PC-9 (cell line): ENCODE results near the gene CLDN4. TPM values are rescaled to one million over a fixed set of nuclear protein-coding genes. Genes with fewer than 3 reads are reported as not detected.
"Not testable (repeated sequence)": the region's sequence is repeated elsewhere in the genome, so short reads cannot be mapped to it uniquely, and the experiment has no call there.

Experiments
- BruUV-seq: library from RNA; stranded (reverse); fragments of 400-500 nt; replicated peaks from 2 replicates; lab custom pipeline; 2021; lab: Mats Ljungman, UMichigan
- CTCF ChIA-PET: fragments of 300-600 bp; sonication (Branson Sonifier 250); formaldehyde crosslinking; loops from one replicate; lab custom pipeline; 2022; ENCODE audit warnings: antibody characterized with exemption; lab: Charles Lee
- POLR2A ChIA-PET: fragments of 300-600 bp; sonication (Branson Sonifier 250); formaldehyde crosslinking; loops from one replicate; lab custom pipeline; 2022; ENCODE audit warnings: antibody characterized with exemption; ENCODE audit not compliant: unreplicated experiment; lab: Charles Lee
- DNase-seq, 2 experiments: peaks; one replicate each; pipeline versions ENCODE4 v3.0.0 to v3.0.0-alpha.2; 2015 to 2022; ENCODE audit warnings: mixed read lengths in 1 of 2
- H2AFZ ChIP-seq: fragments of 200-600 bp; sonication (generic); 2 replicates; pipeline ENCODE4 v1.8.1; 2017; ENCODE audit warnings: antibody characterized with exemption
- H3F3A ChIP-seq: fragments of 200-600 bp; sonication (generic); 2 replicates; pipeline ENCODE4 v1.8.1; 2017; ENCODE audit warnings: antibody characterized with exemption, mild to moderate bottlenecking, low read depth; ENCODE audit not compliant: insufficient read depth
- H3K27ac ChIP-seq: fragments of 200-600 bp; sonication (generic); 2 replicates; pipeline ENCODE4 v1.6.1; 2016; ENCODE audit warnings: mixed run types
- H3K27me3 ChIP-seq: fragments of 200-600 bp; sonication (generic); 2 replicates; pipeline ENCODE4 v1.6.1; 2016; ENCODE audit warnings: low read depth, mixed run types; ENCODE audit not compliant: insufficient read depth
- H3K36me3 ChIP-seq: fragments of 200-600 bp; sonication (generic); 2 replicates; pipeline ENCODE4 v1.6.1; 2016; ENCODE audit warnings: low read depth, mixed run types
- H3K4me1 ChIP-seq: fragments of 200-600 bp; sonication (generic); replicated peaks from 2 replicates; pipeline ENCODE4 v1.6.1; 2016; ENCODE audit warnings: mixed run types; ENCODE audit not compliant: insufficient read depth
- H3K4me2 ChIP-seq: fragments of 200-600 bp; sonication (generic); 2 replicates; pipeline ENCODE4 v1.6.1; 2017; ENCODE audit warnings: mixed run types
- H3K4me3 ChIP-seq: fragments of 200-600 bp; sonication (generic); 2 replicates; pipeline ENCODE4 v1.6.1; 2016; ENCODE audit warnings: mixed run types
- H3K79me2 ChIP-seq: fragments of 200-600 bp; sonication (generic); 2 replicates; pipeline ENCODE4 v1.6.1; 2017; ENCODE audit warnings: low read depth, mixed run types
- H3K9me2 ChIP-seq: fragments of 200-600 bp; sonication (generic); 2 replicates; pipeline ENCODE4 v1.8.1; 2017; ENCODE audit warnings: mild to moderate bottlenecking; ENCODE audit not compliant: insufficient read depth
- H3K9me3 ChIP-seq: fragments of 200-600 bp; sonication (generic); 2 replicates; pipeline ENCODE4 v1.8.1; 2016; ENCODE audit warnings: low read depth; ENCODE audit not compliant: insufficient read depth
- H4K20me1 ChIP-seq: fragments of 200-600 bp; sonication (generic); 2 replicates; pipeline ENCODE4 v1.8.1; 2017; ENCODE audit not compliant: insufficient read depth
- CTCF ChIP-seq: fragments of 200-600 bp; sonication (generic); conservative IDR thresholded peaks from 2 replicates; pipeline ENCODE4 v1.6.1; 2017; ENCODE audit warnings: mixed run types, antibody characterized with exemption, mild to moderate bottlenecking, moderate library complexity
- EZH2 ChIP-seq: fragments of 200-600 bp; sonication (generic); IDR thresholded peaks from 2 replicates; pipeline ENCODE4 v1.8.0; 2017; ENCODE audit warnings: antibody characterized with exemption, low read depth
- intact Hi-C: fragments of 100-400 bp; cut with micrococcal nuclease; formaldehyde crosslinking; loops from one replicate; pipeline ENCODE4 v1.10.0; 2022; ENCODE audit not compliant: unreplicated experiment
- total RNA-seq: library from RNA; stranded (reverse); gene quantifications from 2 replicates; pipeline ENCODE4 v1.2.3, GENCODE V29; 2021

CLDN4 gene
- total RNA-seq, 1 experiment from 2014 or later, result 498 TPM

GRCh38 chr7:73789051-73789450 lies 41.7 kb upstream of the CLDN4 start:
- DNase-seq, result no peak
- ChIA-PET POLR2A (interaction anchor here (0.6 kb wide), 1 partner anchor 54 kb away, joined by 5 read pairs; no protein-coding TSS in a partner anchor), CTCF (no interaction called here)
- TF ChIP-seq EZH2, result no peak
- no peak for TF ChIP-seq CTCF
- no TSS peak for BruUV-seq
- H3K9me2 ChIP-seq, result no peaks in the 10 kb centered on the region
- no peaks in the 10 kb centered on the region for H3K79me2 ChIP-seq
- intact Hi-C loops, result no loop called here
- no peak overlapping the region for H3K4me3 ChIP-seq
- no peak overlapping the region for H3K4me2 ChIP-seq
- H3K9me3 ChIP-seq, result no peaks in the 10 kb centered on the region; the same call in 1 of the 2 replicates
- no peaks in the 10 kb centered on the region for H4K20me1 ChIP-seq
- no peaks in the 10 kb centered on the region for H3K27me3 ChIP-seq
- H3K27ac ChIP-seq, result no peak overlapping the region
- no peak overlapping the region for H2AFZ ChIP-seq
- peaks cover 25% of the 10 kb centered on the region for H3F3A ChIP-seq
- H3K4me1 ChIP-seq, result peaks cover 22% of the 10 kb centered on the region
- no peaks in the 10 kb centered on the region for H3K36me3 ChIP-seq

GRCh38 chr7:73791170-73791690 lies 39.6 kb upstream of the CLDN4 start:
- H4K20me1 ChIP-seq, H3K27me3 ChIP-seq, POLR2A ChIA-PET, H2AFZ ChIP-seq, DNase-seq, H3K9me2 ChIP-seq, CTCF ChIA-PET, intact Hi-C loops, BruUV-seq, H3K36me3 ChIP-seq, H3K79me2 ChIP-seq, H3K27ac ChIP-seq, H3K9me3 ChIP-seq, H3K4me2 ChIP-seq, H3K4me3 ChIP-seq: not testable (repeated sequence)
- peaks cover 37% of the 10 kb centered on the region for H3F3A ChIP-seq
- H3K4me1 ChIP-seq, result peaks cover 29% of the 10 kb centered on the region

DNA sequence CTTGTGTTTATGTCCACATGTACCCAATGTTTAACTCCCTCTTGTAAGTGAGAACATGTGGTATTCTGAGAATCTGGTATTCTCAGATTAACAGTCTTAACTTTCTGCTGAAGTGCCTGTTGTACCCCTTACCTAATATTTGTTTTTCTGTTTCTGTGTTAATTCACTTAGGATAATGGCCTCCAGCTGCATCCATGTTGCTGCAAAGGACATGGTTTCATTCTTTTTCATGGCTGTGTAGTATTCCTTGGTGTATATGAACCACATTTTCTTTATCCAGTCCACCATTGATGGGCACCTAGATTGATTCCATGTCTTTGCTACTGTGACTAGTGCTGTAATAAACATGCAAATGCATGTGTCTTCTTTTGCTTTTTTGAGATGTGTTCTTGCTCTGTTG lies 35.6 kb upstream of the CLDN4 start:
- POLR2A ChIA-PET, H2AFZ ChIP-seq, H3K4me2 ChIP-seq, H4K20me1 ChIP-seq, H3K27me3 ChIP-seq, H3K9me2 ChIP-seq, H3K36me3 ChIP-seq, BruUV-seq, H3K79me2 ChIP-seq, H3K4me3 ChIP-seq, intact Hi-C loops, CTCF ChIA-PET, DNase-seq, H3K9me3 ChIP-seq: not testable (repeated sequence)
- peaks cover 41% of the 10 kb centered on the region for H3K4me1 ChIP-seq
- H3K27ac ChIP-seq, result peak overlapping the region; percentile 80
- H3F3A ChIP-seq, result peaks cover 44% of the 10 kb centered on the region

- Histone ChIP-seq H3F3A (peaks cover 44% of the 10 kb centered on the region), H3K4me1 (peaks cover 41% of the 10 kb centered on the region)
- H3K27ac ChIP-seq, H4K20me1 ChIP-seq, H3K79me2 ChIP-seq, H3K36me3 ChIP-seq, POLR2A ChIA-PET, H3K9me2 ChIP-seq, intact Hi-C loops, H3K4me2 ChIP-seq, H3K9me3 ChIP-seq, DNase-seq, H2AFZ ChIP-seq, BruUV-seq, H3K27me3 ChIP-seq, H3K4me3 ChIP-seq: not testable (repeated sequence)
- CTCF ChIA-PET, result interaction anchor here (0.7 kb wide), 1 partner anchor 39 kb away, joined by 3 read pairs; no protein-coding TSS in a partner anchor
Measured at GRCh38 chr7:73796656-73797055, 34.1 kb upstream of the CLDN4 start.

GRCh38 chr7:73797176-73797575 lies 33.6 kb upstream of the CLDN4 start:
- H3K79me2 ChIP-seq, H3K27ac ChIP-seq, H4K20me1 ChIP-seq, intact Hi-C loops, DNase-seq, H3K4me3 ChIP-seq, POLR2A ChIA-PET, H3K4me2 ChIP-seq, H3K9me2 ChIP-seq, H3K36me3 ChIP-seq, H3K27me3 ChIP-seq, BruUV-seq, H2AFZ ChIP-seq, H3K9me3 ChIP-seq: not testable (repeated sequence)
- CTCF ChIA-PET, result interaction anchor here (0.7 kb wide), 2 partner anchors 25 to 40 kb away, joined by 3 to 4 read pairs; no protein-coding TSS in a partner anchor
- Histone ChIP-seq H3K4me1 (peaks cover 38% of the 10 kb centered on the region), H3F3A (peaks cover 42% of the 10 kb centered on the region)
